H9 (cell line): ENCODE results near the gene CHRM4. TPM values are rescaled to one million over a fixed set of nuclear protein-coding genes. Genes with fewer than 3 reads are reported as not detected.

Experiments
- DNase-seq: peaks from one replicate; pipeline ENCODE4 v3.0.0-alpha.2; 2017
- H2AFZ ChIP-seq: one replicate; pipeline ENCODE4 v1.6.1; 2013; ENCODE audit warnings: mild to moderate bottlenecking, low read length, control low read depth, moderate library complexity
- H2AK5ac ChIP-seq: 2 replicates; pipeline ENCODE4 v1.6.1; 2013; ENCODE audit warnings: low read length, control low read depth, mixed read lengths; ENCODE audit not compliant: insufficient read length
- H2BK120ac ChIP-seq: one replicate; pipeline ENCODE4 v1.6.1; 2013; ENCODE audit warnings: low read depth, mild to moderate bottlenecking, low read length, control low read depth, inconsistent platforms; ENCODE audit not compliant: poor library complexity, severe bottlenecking
- H2BK12ac ChIP-seq: 2 replicates; pipeline ENCODE4 v1.6.1; 2013; ENCODE audit warnings: low read length, control low read depth, mixed read lengths, low read depth; ENCODE audit not compliant: insufficient read length
- H2BK15ac ChIP-seq: 2 replicates; pipeline ENCODE4 v1.6.1; 2013; ENCODE audit warnings: low read depth, low read length, control low read depth
- H2BK20ac ChIP-seq: one replicate; pipeline ENCODE4 v1.6.1; 2013; ENCODE audit warnings: low read depth, mild to moderate bottlenecking, low read length, control low read depth, inconsistent platforms; ENCODE audit not compliant: poor library complexity, severe bottlenecking
- H2BK5ac ChIP-seq: 2 replicates; pipeline ENCODE4 v1.6.1; 2013; ENCODE audit warnings: low read length, control low read depth, mixed read lengths; ENCODE audit not compliant: insufficient read length
- H3K14ac ChIP-seq: 2 replicates; pipeline ENCODE4 v1.6.1; 2013; ENCODE audit warnings: low read length, control low read depth; ENCODE audit not compliant: insufficient read depth
- H3K18ac ChIP-seq: 2 replicates; pipeline ENCODE4 v1.6.1; 2013; ENCODE audit warnings: low read depth, mild to moderate bottlenecking, mixed read lengths, low read length, control low read depth; ENCODE audit not compliant: insufficient read length
- H3K23ac ChIP-seq: 2 replicates; pipeline ENCODE4 v1.6.1; 2013; ENCODE audit warnings: low read length, control low read depth, mixed read lengths, low read depth; ENCODE audit not compliant: insufficient read length
- H3K23me2 ChIP-seq: 2 replicates; pipeline ENCODE4 v1.6.1; 2013; ENCODE audit warnings: low read depth, mild to moderate bottlenecking, mixed read lengths, low read length, control low read depth; ENCODE audit not compliant: insufficient read length, poor library complexity, severe bottlenecking
- H3K27ac ChIP-seq: 2 replicates; pipeline ENCODE4 v1.5.1; 2013; ENCODE audit warnings: low read length, control low read depth, mixed read lengths, low read depth; ENCODE audit not compliant: insufficient read length
- H3K27me3 ChIP-seq: 2 replicates; pipeline ENCODE4 v1.6.1; 2013; ENCODE audit warnings: low read length, control low read depth, inconsistent platforms; ENCODE audit not compliant: insufficient read depth
- H3K4ac ChIP-seq: 2 replicates; pipeline ENCODE4 v1.6.1; 2013; ENCODE audit warnings: low read depth, mild to moderate bottlenecking, control low read depth, inconsistent platforms, low read length, moderate library complexity
- H3K4me1 ChIP-seq: 2 replicates; pipeline ENCODE4 v1.6.1; 2013; ENCODE audit warnings: low read length, control low read depth, inconsistent platforms; ENCODE audit not compliant: insufficient read depth
- H3K4me2 ChIP-seq: 2 replicates; pipeline ENCODE4 v1.6.1; 2013; ENCODE audit warnings: low read length, control low read depth, mixed read lengths; ENCODE audit not compliant: insufficient read length, insufficient read depth
- H3K56ac ChIP-seq: 2 replicates; pipeline ENCODE4 v1.6.1; 2013; ENCODE audit warnings: low read depth, mild to moderate bottlenecking, mixed read lengths, low read length, control low read depth; ENCODE audit not compliant: insufficient read length
- H3K79me1 ChIP-seq: 2 replicates; pipeline ENCODE4 v1.6.1; 2013; ENCODE audit warnings: low read depth, mild to moderate bottlenecking, moderate library complexity, low read length, control low read depth, inconsistent platforms; ENCODE audit not compliant: insufficient read depth, poor library complexity, severe bottlenecking
- H3K79me2 ChIP-seq: 2 replicates; pipeline ENCODE4 v1.6.1; 2013; ENCODE audit warnings: low read length, control low read depth, inconsistent platforms; ENCODE audit not compliant: insufficient read depth
- H3K9ac ChIP-seq: 2 replicates; pipeline ENCODE4 v1.6.1; 2013; ENCODE audit warnings: low read length, control low read depth, mixed read lengths; ENCODE audit not compliant: insufficient read length; ENCODE audit errors: extremely low read depth
- H3K9me3 ChIP-seq: one replicate; pipeline ENCODE4 v1.6.1; 2013; ENCODE audit warnings: low read depth, low read length, inconsistent platforms; ENCODE audit not compliant: control insufficient read depth
- H3T11ph ChIP-seq: one replicate; pipeline ENCODE4 v1.6.1; 2013; ENCODE audit warnings: mild to moderate bottlenecking, low read length, control low read depth, inconsistent platforms
- H4K20me1 ChIP-seq: one replicate; pipeline ENCODE4 v1.6.1; 2013; ENCODE audit not compliant: control insufficient read depth, insufficient read length, insufficient read depth
- H4K5ac ChIP-seq: 2 replicates; pipeline ENCODE4 v1.6.1; 2013; ENCODE audit warnings: low read depth, mild to moderate bottlenecking, mixed read lengths, low read length, control low read depth; ENCODE audit not compliant: insufficient read length
- H4K8ac ChIP-seq: replicated peaks from 2 replicates; pipeline ENCODE4 v1.6.1; 2013; ENCODE audit warnings: low read length, control low read depth, mixed read lengths, low read depth; ENCODE audit not compliant: insufficient read length
- H4K91ac ChIP-seq: 2 replicates; pipeline ENCODE4 v1.6.1; 2013; ENCODE audit warnings: low read depth, mild to moderate bottlenecking, moderate library complexity, mixed read lengths, low read length, control low read depth; ENCODE audit not compliant: insufficient read length
- H3K27ac Mint-ChIP-seq, 3 experiments: 2 replicates in 2 of 3; 3 replicates in 1 of 3; pipeline ENCODE4 v1.8.0; 2020 to 2021; ENCODE audit warnings: mixed read lengths in 3 of 3, mild to moderate bottlenecking in 1 of 3, moderate library complexity in 1 of 3
- H3K27me3 Mint-ChIP-seq: 2 replicates; pipeline ENCODE4 v1.8.0; 2021; ENCODE audit warnings: low read depth, mild to moderate bottlenecking, moderate library complexity, mixed read lengths
- H3K36me3 Mint-ChIP-seq, 3 experiments: 2 replicates in 2 of 3; 3 replicates in 1 of 3; pipeline ENCODE4 v1.8.0; 2020 to 2021; ENCODE audit warnings: low read depth in 3 of 3, mixed read lengths in 3 of 3; ENCODE audit not compliant: insufficient read depth in 1 of 3
- H3K4me1 Mint-ChIP-seq, 2 experiments: 2 replicates each; pipeline ENCODE4 v1.8.0; 2020; ENCODE audit warnings: mixed read lengths in 2 of 2
- H3K4me3 Mint-ChIP-seq, 2 experiments: 2 replicates in 1 of 2; 3 replicates in 1 of 2; pipeline ENCODE4 v1.8.0; 2020 to 2021; ENCODE audit warnings: mild to moderate bottlenecking in 2 of 2, mixed read lengths in 2 of 2, moderate library complexity in 1 of 2
- H3K9me3 Mint-ChIP-seq, 2 experiments: 2 replicates in 1 of 2; 3 replicates in 1 of 2; pipeline ENCODE4 v1.8.0; 2020; ENCODE audit warnings: mild to moderate bottlenecking in 2 of 2, mixed read lengths in 2 of 2, moderate library complexity in 1 of 2
- WGBS: extraction: QIAGEN DNeasy Blood & Tissue Kit; methylation state at CpG from one replicate; pipeline ENCODE4 v1.1.7; 2013; ENCODE audit warnings: missing lambda C conversion rate, low lambda C conversion rate, mixed read lengths; ENCODE audit not compliant: insufficient read length; ENCODE audit errors: extremely low coverage; 5-methylcytosine and 5-hydroxymethylcytosine counted together
- total RNA-seq: library from RNA; stranded (reverse); gene quantifications from 2 replicates; pipeline ENCODE4 v1.2.1, GENCODE V29; 2021
- TF ChIP-seq, protein P1 (sequence below): fragments of 200-600 bp; sonication (generic); conservative IDR thresholded peaks from 3 replicates; pipeline ENCODE4 v1.8.0; 2021; ENCODE audit warnings: antibody characterized with exemption, mild to moderate bottlenecking

The CHRM4 gene
- total RNA-seq, 1 experiment from 2014 or later = 1.0 TPM

DNA sequence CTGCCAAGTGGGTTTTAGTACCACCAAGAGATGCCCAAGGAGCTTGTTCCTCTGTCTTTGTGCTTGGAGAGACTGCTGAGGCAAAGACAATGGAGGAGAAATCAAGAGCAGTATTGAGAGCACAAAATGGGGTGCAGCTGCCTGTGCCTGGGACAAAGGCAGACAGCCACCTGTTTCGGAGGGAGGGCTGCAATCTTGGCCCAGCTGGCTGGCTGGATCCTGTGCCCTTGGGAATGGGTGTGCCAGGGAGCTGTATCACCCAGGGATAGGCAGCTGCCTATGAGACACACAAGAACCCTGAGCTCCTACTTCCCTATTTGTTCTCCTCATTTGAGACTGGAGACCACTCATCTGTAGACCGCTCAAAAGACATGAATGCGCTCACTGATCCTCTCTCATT lies 23.3 kb upstream of the CHRM4 start:
- Histone ChIP-seq H3K56ac (no peak overlapping the region), H3K4ac (no peak overlapping the region), H2BK20ac (no peak overlapping the region), H3K4me1 (no peaks in the 10 kb centered on the region), H3K79me1 (no peaks in the 10 kb centered on the region), H3K23me2 (no peaks in the 10 kb centered on the region), H3K18ac (no peak overlapping the region), H2BK5ac (no peak overlapping the region), H3K79me2 (no peaks in the 10 kb centered on the region), H3K9ac (no peak overlapping the region), H3K23ac (no peak overlapping the region), H4K20me1 (no peaks in the 10 kb centered on the region), H3K27ac (no peak overlapping the region), H3T11ph (no peak overlapping the region), H4K91ac (no peak overlapping the region), H3K27me3 (no peaks in the 10 kb centered on the region), H2BK15ac (no peak overlapping the region), H2AK5ac (no peak overlapping the region), H4K5ac (no peak overlapping the region), H3K4me2 (no peak overlapping the region), H2BK120ac (no peak overlapping the region), H2BK12ac (no peak overlapping the region), H3K14ac (no peak overlapping the region), H3K9me3 (no peaks in the 10 kb centered on the region), H2AFZ (no peak overlapping the region), H4K8ac (no peak overlapping the region)
- Mint-ChIP-seq H3K9me3 (no peaks in the 10 kb centered on the region), H3K36me3 (peaks cover 12 to 42% (median 21%) of the 10 kb centered on the region in 3 experiments), H3K27me3 (no peaks in the 10 kb centered on the region), H3K27ac (peak overlapping the region in 1 of 3 experiments; percentile 65; a peak in 2 of 7 replicates), H3K4me1 (peaks cover 10 to 37% of the 10 kb centered on the region in 2 experiments), H3K4me3 (no peak overlapping the region)
- no CpG with 5 or more reads among the region's 3 CpGs for WGBS
- TF ChIP-seq, protein P1, sequence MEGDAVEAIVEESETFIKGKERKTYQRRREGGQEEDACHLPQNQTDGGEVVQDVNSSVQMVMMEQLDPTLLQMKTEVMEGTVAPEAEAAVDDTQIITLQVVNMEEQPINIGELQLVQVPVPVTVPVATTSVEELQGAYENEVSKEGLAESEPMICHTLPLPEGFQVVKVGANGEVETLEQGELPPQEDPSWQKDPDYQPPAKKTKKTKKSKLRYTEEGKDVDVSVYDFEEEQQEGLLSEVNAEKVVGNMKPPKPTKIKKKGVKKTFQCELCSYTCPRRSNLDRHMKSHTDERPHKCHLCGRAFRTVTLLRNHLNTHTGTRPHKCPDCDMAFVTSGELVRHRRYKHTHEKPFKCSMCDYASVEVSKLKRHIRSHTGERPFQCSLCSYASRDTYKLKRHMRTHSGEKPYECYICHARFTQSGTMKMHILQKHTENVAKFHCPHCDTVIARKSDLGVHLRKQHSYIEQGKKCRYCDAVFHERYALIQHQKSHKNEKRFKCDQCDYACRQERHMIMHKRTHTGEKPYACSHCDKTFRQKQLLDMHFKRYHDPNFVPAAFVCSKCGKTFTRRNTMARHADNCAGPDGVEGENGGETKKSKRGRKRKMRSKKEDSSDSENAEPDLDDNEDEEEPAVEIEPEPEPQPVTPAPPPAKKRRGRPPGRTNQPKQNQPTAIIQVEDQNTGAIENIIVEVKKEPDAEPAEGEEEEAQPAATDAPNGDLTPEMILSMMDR = no peak
- no peak for DNase-seq
